HCT116 (cell line): ENCODE data around the gene COPA. TPM values are rescaled to one million over a fixed set of nuclear protein-coding genes. Genes with fewer than 3 reads are reported as not detected.

Experiments used
- ATAC-seq: fragments of 200-7000 bp; cut with Tn5 transposase; 2 replicates; pipeline ENCODE4 v1.9.1; 2020; ENCODE audit warnings: mild to moderate bottlenecking, moderate library complexity
- BruUV-seq: library from RNA; stranded (reverse); fragments of 400-500 nt; replicated peaks from 2 replicates; lab custom pipeline; 2021; lab: Mats Ljungman, UMichigan
- CTCF ChIA-PET: fragments of 300-600 bp; sonication (Branson Sonifier 250); formaldehyde crosslinking; loops from one replicate; lab custom pipeline; 2021; ENCODE audit warnings: antibody characterized with exemption; lab: Charles Lee
- POLR2A ChIA-PET: fragments of 300-600, 350-600 bp; sonication (Branson Sonifier 250); formaldehyde crosslinking; loops from one replicate; lab custom pipeline; 2021; ENCODE audit warnings: antibody characterized with exemption; lab: Charles Lee
- RAD21 ChIA-PET, 2 experiments: fragments of 300-600 bp; sonication (Branson Sonifier 250); formaldehyde crosslinking; loops; one replicate each; lab custom pipeline; 2023; ENCODE audit warnings: low total read pairs in 2 of 2; ENCODE audit not compliant: uncharacterized antibody in 2 of 2, unreplicated experiment in 2 of 2, low non-redundant PET in 1 of 2; lab: Charles Lee
- DNase-seq: peaks from one replicate; pipeline ENCODE4 v3.0.0-alpha.2; 2010; ENCODE audit warnings: low read depth, low spot score
- H2AFZ ChIP-seq: fragments of 200-600 bp; shearing (Covaris generic), sonication (generic); 2 replicates; pipeline ENCODE4 v1.6.1; 2017; ENCODE audit warnings: low read depth, mixed run types, mixed read lengths, antibody characterized with exemption, low read length; ENCODE audit not compliant: poor library complexity, severe bottlenecking
- H3K27ac ChIP-seq: 2 replicates; pipeline ENCODE4 v1.5.1; 2012; ENCODE audit warnings: low read depth, low read length
- H3K27me3 ChIP-seq: fragments of 200-600 bp; sonication (generic); 2 replicates; pipeline ENCODE4 v1.6.1; 2016; ENCODE audit warnings: mixed run types, low read length, mixed read lengths; ENCODE audit not compliant: insufficient read depth
- H3K36me3 ChIP-seq, 2 experiments: fragments of 200-500 bp in 1 of 2; fragments of 200-600 bp in 1 of 2; sonication (Bioruptor generic) in 1 of 2; sonication (generic) in 1 of 2; 2 replicates each; pipeline versions ENCODE4 v1.5.1 to v1.6.1; 2014 to 2016; ENCODE audit warnings: low read length in 2 of 2, inconsistent platforms in 1 of 2, mixed read lengths in 1 of 2, mixed run types in 1 of 2; ENCODE audit not compliant: insufficient read depth in 2 of 2, control insufficient read depth in 1 of 2
- H3K4me1 ChIP-seq, 2 experiments: fragments of 200-600 bp in 1 of 2; sonication (generic) in 1 of 2; 2 replicates each; pipeline versions ENCODE4 v1.5.1 to v1.6.1; 2012 to 2017; ENCODE audit warnings: low read length in 2 of 2, inconsistent platforms in 1 of 2, mild to moderate bottlenecking in 1 of 2, mixed read lengths in 1 of 2, mixed run types in 1 of 2, moderate library complexity in 1 of 2; ENCODE audit not compliant: insufficient read depth in 2 of 2, control insufficient read depth in 1 of 2
- H3K4me2 ChIP-seq: fragments of 200-600 bp; sonication (generic); 2 replicates; pipeline ENCODE4 v1.6.1; 2017; ENCODE audit warnings: mixed run types, low read length, mixed read lengths
- H3K4me3 ChIP-seq, 2 experiments: fragments of 200-600 bp in 1 of 2; sonication (generic) in 1 of 2; replicated peaks in 1 of 2; 2 replicates each; pipeline ENCODE4 v1.5.1; 2011 to 2016; ENCODE audit warnings: low read length in 2 of 2, control low read depth in 1 of 2, low read depth in 1 of 2, mild to moderate bottlenecking in 1 of 2, mixed read lengths in 1 of 2, mixed run types in 1 of 2
- H3K79me2 ChIP-seq: fragments of 200-600 bp; sonication (generic); 2 replicates; pipeline ENCODE4 v1.6.1; 2017; ENCODE audit warnings: mild to moderate bottlenecking, mixed run types, low read length, moderate library complexity, mixed read lengths; ENCODE audit not compliant: insufficient read depth
- H3K9ac ChIP-seq: fragments of 200-600 bp; sonication (generic); 2 replicates; pipeline ENCODE4 v1.6.1; 2016; ENCODE audit warnings: low read length, mixed read lengths
- H3K9me2 ChIP-seq: fragments of 200-600 bp; sonication (generic), shearing (Covaris generic); 2 replicates; pipeline ENCODE4 v1.6.1; 2017; ENCODE audit warnings: mixed run types, mild to moderate bottlenecking, moderate library complexity; ENCODE audit not compliant: insufficient read depth
- H3K9me3 ChIP-seq, 2 experiments: fragments of 200-500 bp in 1 of 2; fragments of 200-600 bp in 1 of 2; sonication (Bioruptor generic) in 1 of 2; sonication (generic) in 1 of 2; 2 replicates each; pipeline ENCODE4 v1.6.1; 2014 to 2017; ENCODE audit warnings: low read length in 2 of 2, mixed read lengths in 2 of 2, inconsistent platforms in 1 of 2, low read depth in 1 of 2, mild to moderate bottlenecking in 1 of 2, mixed run types in 1 of 2, moderate library complexity in 1 of 2; ENCODE audit not compliant: control insufficient read depth in 1 of 2, insufficient read depth in 1 of 2
- H4K20me1 ChIP-seq: fragments of 200-600 bp; sonication (generic), shearing (Covaris generic); 2 replicates; pipeline ENCODE4 v1.6.1; 2017; ENCODE audit warnings: mixed run types, mild to moderate bottlenecking, moderate library complexity; ENCODE audit not compliant: insufficient read depth
- CBX3 ChIP-seq: IDR thresholded peaks from 2 replicates; pipeline ENCODE4 v1.6.1; 2012; ENCODE audit warnings: low read depth
- FOSL1 ChIP-seq: IDR thresholded peaks from 2 replicates; pipeline ENCODE4 v1.6.1; 2012; ENCODE audit warnings: low read depth
- JUND ChIP-seq: IDR thresholded peaks from 2 replicates; pipeline ENCODE4 v1.6.1; 2012
- POLR2A ChIP-seq: IDR thresholded peaks from 2 replicates; pipeline ENCODE4 v1.7.0; 2011; ENCODE audit warnings: borderline replicate concordance; ENCODE audit not compliant: insufficient read depth, insufficient read length; ENCODE audit errors: extremely low read depth
- POLR2AphosphoS5 ChIP-seq: IDR thresholded peaks from 2 replicates; pipeline ENCODE4 v1.6.1; 2011; ENCODE audit warnings: mild to moderate bottlenecking, low read depth, low read length, moderate library complexity
- TCF7L2 ChIP-seq: IDR thresholded peaks from 2 replicates; pipeline ENCODE4 v1.7.0; 2011; ENCODE audit warnings: borderline replicate concordance, inconsistent platforms; ENCODE audit not compliant: insufficient read depth, insufficient read length; ENCODE audit errors: extremely low read depth
- YY1 ChIP-seq: IDR thresholded peaks from 2 replicates; pipeline ENCODE4 v1.6.1; 2011; ENCODE audit warnings: low read length, low read depth, moderate library complexity, mild to moderate bottlenecking; ENCODE audit not compliant: insufficient replicate concordance; ENCODE audit errors: extremely low read depth
- ZFX ChIP-seq: fragments of 450-650 bp; IDR thresholded peaks from 2 replicates; pipeline ENCODE4 v1.6.1; 2017
- intact Hi-C: fragments of 100-400 bp; cut with micrococcal nuclease; formaldehyde crosslinking; loops from 2 replicates; pipeline ENCODE4 v1.10.0; 2022
- total RNA-seq: library from RNA; stranded (reverse); gene quantifications from one replicate; pipeline ENCODE4 v1.2.1, GENCODE V29; 2021; ENCODE audit not compliant: unreplicated experiment
- TF ChIP-seq, protein P1 (sequence below): IDR thresholded peaks from 2 replicates; pipeline ENCODE4 v1.6.1; 2012; ENCODE audit warnings: low read depth
- TF ChIP-seq, protein P2 (sequence below): IDR thresholded peaks from 2 replicates; pipeline ENCODE4 v1.6.1; 2012
- TF ChIP-seq, protein P3 (sequence below), 3 experiments: fragments of 200-600 bp in 1 of 3; sonication (generic) in 1 of 3; IDR thresholded peaks in 2 of 3; conservative IDR thresholded peaks in 1 of 3; 2 replicates each; pipeline ENCODE4 v1.5.1; 2012 to 2017; ENCODE audit warnings: low read depth in 2 of 3, low read length in 2 of 3, antibody characterized with exemption in 1 of 3, borderline replicate concordance in 1 of 3, control low read depth in 1 of 3, mild to moderate bottlenecking in 1 of 3, mixed read lengths in 1 of 3, mixed run types in 1 of 3, moderate library complexity in 1 of 3; ENCODE audit not compliant: insufficient read depth in 1 of 3

The COPA gene
- total RNA-seq, 1 experiment from 2014 or later = 132 TPM

DNA sequence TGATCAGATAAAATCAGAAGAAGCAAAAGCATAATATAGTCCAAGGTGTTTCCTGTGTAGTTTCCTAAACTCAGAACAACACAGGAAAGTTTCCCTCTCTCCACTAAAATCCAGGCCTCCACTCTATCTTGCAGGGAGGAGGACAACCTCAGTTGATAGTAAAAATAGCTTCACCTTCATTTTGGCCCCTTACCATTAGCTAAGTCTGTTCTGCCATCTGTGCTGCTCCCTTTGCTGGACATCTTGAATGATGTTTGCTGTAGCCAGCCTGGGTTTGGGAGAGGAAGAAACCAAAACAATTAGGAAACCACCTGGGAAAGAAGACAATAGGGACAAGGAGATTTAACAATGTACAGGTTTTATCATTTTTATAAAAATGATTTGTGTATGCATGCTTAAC lies 99.3 kb downstream of the COPA start (continued):
- no peak for TF ChIP-seq YY1
- TF ChIP-seq, protein P1, sequence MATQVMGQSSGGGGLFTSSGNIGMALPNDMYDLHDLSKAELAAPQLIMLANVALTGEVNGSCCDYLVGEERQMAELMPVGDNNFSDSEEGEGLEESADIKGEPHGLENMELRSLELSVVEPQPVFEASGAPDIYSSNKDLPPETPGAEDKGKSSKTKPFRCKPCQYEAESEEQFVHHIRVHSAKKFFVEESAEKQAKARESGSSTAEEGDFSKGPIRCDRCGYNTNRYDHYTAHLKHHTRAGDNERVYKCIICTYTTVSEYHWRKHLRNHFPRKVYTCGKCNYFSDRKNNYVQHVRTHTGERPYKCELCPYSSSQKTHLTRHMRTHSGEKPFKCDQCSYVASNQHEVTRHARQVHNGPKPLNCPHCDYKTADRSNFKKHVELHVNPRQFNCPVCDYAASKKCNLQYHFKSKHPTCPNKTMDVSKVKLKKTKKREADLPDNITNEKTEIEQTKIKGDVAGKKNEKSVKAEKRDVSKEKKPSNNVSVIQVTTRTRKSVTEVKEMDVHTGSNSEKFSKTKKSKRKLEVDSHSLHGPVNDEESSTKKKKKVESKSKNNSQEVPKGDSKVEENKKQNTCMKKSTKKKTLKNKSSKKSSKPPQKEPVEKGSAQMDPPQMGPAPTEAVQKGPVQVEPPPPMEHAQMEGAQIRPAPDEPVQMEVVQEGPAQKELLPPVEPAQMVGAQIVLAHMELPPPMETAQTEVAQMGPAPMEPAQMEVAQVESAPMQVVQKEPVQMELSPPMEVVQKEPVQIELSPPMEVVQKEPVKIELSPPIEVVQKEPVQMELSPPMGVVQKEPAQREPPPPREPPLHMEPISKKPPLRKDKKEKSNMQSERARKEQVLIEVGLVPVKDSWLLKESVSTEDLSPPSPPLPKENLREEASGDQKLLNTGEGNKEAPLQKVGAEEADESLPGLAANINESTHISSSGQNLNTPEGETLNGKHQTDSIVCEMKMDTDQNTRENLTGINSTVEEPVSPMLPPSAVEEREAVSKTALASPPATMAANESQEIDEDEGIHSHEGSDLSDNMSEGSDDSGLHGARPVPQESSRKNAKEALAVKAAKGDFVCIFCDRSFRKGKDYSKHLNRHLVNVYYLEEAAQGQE = no peak

DNA sequence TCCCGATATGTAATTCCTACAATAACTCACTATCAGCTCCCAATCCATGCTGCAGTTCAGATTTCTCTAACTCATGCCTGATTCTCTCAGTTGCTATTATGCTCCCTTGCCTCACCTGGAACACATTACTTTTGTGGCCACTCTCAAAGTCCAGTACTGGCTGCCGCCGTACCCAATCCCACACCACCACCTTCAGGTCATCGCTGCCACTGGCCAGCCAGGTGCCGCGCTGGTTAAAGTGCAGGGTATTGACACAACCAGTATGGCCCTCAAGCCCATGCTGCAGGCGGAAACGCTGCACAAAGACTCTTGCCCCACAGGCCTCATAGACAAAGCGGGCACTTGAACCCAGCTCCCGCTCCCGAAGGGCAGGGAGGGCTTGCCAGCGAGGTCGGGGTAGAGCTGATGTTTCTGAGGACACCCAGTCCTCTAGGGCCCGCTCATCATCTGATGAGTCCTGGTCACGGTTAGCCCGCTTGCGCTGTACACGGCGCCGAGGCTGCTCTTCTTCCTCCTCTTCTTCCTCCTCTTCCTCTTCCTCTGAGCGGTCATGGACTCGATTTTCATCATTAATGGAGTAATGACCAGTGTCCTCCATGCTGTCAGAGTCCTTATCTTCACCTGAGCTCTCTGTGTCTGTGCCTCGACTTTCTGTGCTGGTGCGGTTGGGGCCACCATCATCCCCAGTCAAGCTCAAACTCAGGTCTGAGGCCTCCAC lies 103.3 kb downstream of the COPA start:
- ATAC-seq (no peak), DNase-seq (no peak)
- Histone ChIP-seq H3K36me3 (peaks cover 30 to 31% of the 10 kb centered on the region in 2 experiments; a peak in 3 of 4 replicates), H3K79me2 (peaks cover 8% of the 10 kb centered on the region; the same call in 1 of the 2 replicates), H2AFZ (no peak overlapping the region), H4K20me1 (no peaks in the 10 kb centered on the region), H3K27ac (no peak overlapping the region), H3K9me3 (no peaks in the 10 kb centered on the region), H3K4me1 (no peaks in the 10 kb centered on the region), H3K4me2 (no peak overlapping the region), H3K9me2 (no peaks in the 10 kb centered on the region), H3K9ac (no peak overlapping the region), H3K27me3 (no peaks in the 10 kb centered on the region), H3K4me3 (no peak overlapping the region)
- TF ChIP-seq TCF7L2 = no peak
- TF ChIP-seq POLR2A = no peak
- no peak for TF ChIP-seq POLR2AphosphoS5
- TF ChIP-seq, protein P2, sequence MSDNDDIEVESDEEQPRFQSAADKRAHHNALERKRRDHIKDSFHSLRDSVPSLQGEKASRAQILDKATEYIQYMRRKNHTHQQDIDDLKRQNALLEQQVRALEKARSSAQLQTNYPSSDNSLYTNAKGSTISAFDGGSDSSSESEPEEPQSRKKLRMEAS = no peak
- TF ChIP-seq CBX3 = no peak
- TF ChIP-seq FOSL1 = no peak
- TF ChIP-seq, protein P3, sequence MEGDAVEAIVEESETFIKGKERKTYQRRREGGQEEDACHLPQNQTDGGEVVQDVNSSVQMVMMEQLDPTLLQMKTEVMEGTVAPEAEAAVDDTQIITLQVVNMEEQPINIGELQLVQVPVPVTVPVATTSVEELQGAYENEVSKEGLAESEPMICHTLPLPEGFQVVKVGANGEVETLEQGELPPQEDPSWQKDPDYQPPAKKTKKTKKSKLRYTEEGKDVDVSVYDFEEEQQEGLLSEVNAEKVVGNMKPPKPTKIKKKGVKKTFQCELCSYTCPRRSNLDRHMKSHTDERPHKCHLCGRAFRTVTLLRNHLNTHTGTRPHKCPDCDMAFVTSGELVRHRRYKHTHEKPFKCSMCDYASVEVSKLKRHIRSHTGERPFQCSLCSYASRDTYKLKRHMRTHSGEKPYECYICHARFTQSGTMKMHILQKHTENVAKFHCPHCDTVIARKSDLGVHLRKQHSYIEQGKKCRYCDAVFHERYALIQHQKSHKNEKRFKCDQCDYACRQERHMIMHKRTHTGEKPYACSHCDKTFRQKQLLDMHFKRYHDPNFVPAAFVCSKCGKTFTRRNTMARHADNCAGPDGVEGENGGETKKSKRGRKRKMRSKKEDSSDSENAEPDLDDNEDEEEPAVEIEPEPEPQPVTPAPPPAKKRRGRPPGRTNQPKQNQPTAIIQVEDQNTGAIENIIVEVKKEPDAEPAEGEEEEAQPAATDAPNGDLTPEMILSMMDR (IDR thresholded peaks at IDR 0.05 in 2 of 3, conservative IDR thresholded peaks at IDR 0.05 in 1 of 3; ENCODE audit: borderline replicate concordance in 1 of 3, insufficient read depth in 1 of 3, low read depth in 2 of 3, low read length in 2 of 3) = no peak
- no peak for TF ChIP-seq ZFX
- TF ChIP-seq, protein P1 = no peak
- no peak for TF ChIP-seq JUND
- ChIA-PET RAD21 (no interaction called here), CTCF (interaction anchor here (0.5 to 1.6 kb wide), 2 partner anchors 10 to 12 kb away, joined by 5 to 6 read pairs; no protein-coding TSS in a partner anchor), POLR2A (no interaction called here)
- BruUV-seq = TSS peak; percentile 36
- intact Hi-C loops = no loop called here
